NCI-H82 (cell line): ENCODE data around the gene PFKL.
"Not testable (repeated sequence)": the region's sequence is repeated elsewhere in the genome, so short reads cannot be mapped to it uniquely, and the experiment has no call there.

Experiments used
- DNase-seq: peaks from one replicate; lab custom pipeline; 2025; lab: John Stamatoyannopoulos, UW

The PFKL gene

GRCh38 chr21:44347911-44348451, 48.1 kb downstream of the PFKL start:
- DNase-seq, result no peak

GRCh38 chr21:44348861-44349260, 49.0 kb downstream of the PFKL start:
- DNase-seq, result no peak

GRCh38 chr21:44349416-44349846, 49.6 kb downstream of the PFKL start:
- no peak for DNase-seq

GRCh38 chr21:44349847-44350772, 50.3 kb downstream of the PFKL start:
- no peak for DNase-seq

GRCh38 chr21:44350773-44351481, 51.1 kb downstream of the PFKL start:
- no peak for DNase-seq

- DNase-seq, result no peak
These were observed 51.8 kb downstream of the PFKL start for GRCh38 chr21:44351535-44352252.

GRCh38 chr21:44352253-44352860, 52.5 kb downstream of the PFKL start:
- no peak for DNase-seq

GRCh38 chr21:44353191-44353970, 53.5 kb downstream of the PFKL start, which contains the start of gene TRPM2:
TRPM2 (plus strand) TSS chr21:44353621; CDS start chr21:44353701, 80 bp downstream.
- DNase-seq, result no peak

GRCh38 chr21:44354001-44354405, 54.1 kb downstream of the PFKL start:
- DNase-seq, result no peak

GRCh38 chr21:44354775-44355771, 55.2 kb downstream of the PFKL start:
- DNase-seq, result no peak

GRCh38 chr21:44356160-44356559, 56.3 kb downstream of the PFKL start:
- no peak for DNase-seq

- DNase-seq, result no peak
These were observed 56.8 kb downstream of the PFKL start for GRCh38 chr21:44356636-44357035.

GRCh38 chr21:44357064-44357837, 57.4 kb downstream of the PFKL start:
- no peak for DNase-seq

GRCh38 chr21:44359396-44359795, 59.5 kb downstream of the PFKL start:
- no peak for DNase-seq

- DNase-seq, result no peak
These were observed 60.3 kb downstream of the PFKL start for GRCh38 chr21:44360159-44360558.

GRCh38 chr21:44361903-44362302, 62.0 kb downstream of the PFKL start:
- DNase-seq, result not testable (repeated sequence)

- DNase-seq, result no peak
These were observed 63.4 kb downstream of the PFKL start for GRCh38 chr21:44363278-44363677.

- DNase-seq, result no peak
These were observed 64.5 kb downstream of the PFKL start for GRCh38 chr21:44364151-44365053.
